Measurements from ENCODE around the gene MRPL50.

The MRPL50 gene

DNA sequence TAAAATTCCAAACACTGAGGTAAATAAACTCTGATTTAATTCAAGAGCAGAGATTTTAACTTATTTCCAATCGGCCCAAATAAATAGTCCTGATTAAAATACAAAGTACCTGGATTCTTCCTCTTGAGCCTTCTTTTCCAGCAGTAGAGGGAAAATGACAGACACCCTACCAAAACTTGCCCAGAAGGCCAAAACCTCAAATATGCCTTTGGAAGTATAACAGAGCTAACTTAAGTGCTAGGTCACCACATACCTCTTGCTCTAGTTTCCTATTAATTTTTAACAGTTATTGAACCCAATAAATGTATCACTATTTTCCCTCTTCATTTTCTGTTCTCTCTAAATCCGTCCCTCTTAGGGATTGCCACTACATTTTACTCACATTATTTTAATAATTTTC, 15.1 kb downstream of the MRPL50 start:
- DNase-seq = no peak
- in situ Hi-C loops (cut with MboI; ENCODE audit: low pct_unique_long_range_greater_than_20kb, low sequenced_read_pairs) = no loop called here

DNA sequence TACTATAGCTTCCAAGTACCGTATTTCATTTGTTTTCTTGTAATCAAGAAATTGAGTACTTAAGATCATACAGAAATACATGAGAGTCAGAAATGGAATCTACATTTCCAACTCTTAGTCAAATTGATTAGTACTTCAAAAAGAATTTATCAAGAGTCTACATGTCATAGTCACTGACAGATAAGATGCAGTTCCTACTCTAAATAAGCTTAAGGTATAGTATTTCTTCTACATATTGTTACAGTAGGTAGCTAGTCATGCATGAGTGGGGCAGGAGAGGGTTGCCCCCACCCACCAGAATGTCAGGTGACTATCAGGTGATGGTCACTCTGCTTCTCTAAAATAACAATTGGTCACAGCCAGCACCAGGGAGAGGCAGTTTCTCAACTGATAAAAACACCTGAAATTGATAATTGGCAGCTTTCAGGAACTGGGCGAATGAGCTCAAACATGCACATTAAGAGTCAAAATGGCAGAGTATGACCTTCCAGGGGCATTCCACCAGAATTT, 16.5 kb downstream of the MRPL50 start:
- no peak for DNase-seq
- in situ Hi-C loops (cut with MboI; ENCODE audit: low pct_unique_long_range_greater_than_20kb, low sequenced_read_pairs) = no loop called here

DNA sequence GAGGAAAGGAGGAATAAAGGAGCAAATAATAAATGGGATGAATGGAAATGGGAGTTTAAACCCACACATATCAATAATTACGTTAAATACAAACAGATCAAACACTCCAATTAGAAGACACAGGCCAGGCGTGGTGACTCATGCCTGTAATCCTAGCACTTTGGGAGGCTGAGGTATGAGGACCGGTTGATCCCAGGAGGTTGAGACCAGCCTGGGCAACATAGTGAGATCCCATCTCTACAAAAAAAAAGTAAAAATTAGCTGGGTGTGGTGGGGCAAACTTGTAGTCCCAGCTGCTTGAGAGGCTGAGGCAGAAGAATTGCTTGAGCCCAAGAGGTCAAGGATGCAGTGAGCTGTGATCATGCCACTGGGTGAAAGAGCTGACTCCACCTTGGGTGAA, 17.3 kb downstream of the MRPL50 start:
- in situ Hi-C loops (cut with MboI; ENCODE audit: low pct_unique_long_range_greater_than_20kb, low sequenced_read_pairs) = no loop called here
- no peak for DNase-seq

DNA sequence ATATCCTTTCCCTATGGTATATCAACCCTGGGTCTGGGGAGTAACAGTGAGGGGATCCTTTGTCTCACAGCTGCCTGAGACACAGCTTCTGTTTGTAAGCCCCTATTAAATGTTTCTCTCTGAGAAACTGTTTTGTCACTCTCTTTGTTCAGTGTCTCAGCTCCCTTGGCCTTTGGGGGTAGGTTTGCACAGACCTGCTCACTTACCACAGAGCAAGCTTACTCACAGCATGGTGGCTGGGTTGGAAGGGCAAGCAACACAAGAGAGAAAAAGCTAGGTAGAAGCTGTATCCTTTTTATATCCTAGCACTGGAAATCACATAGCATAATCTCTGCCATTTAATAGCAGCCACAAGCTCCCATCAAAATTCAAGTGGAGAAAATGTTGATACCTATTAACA, 18.1 kb downstream of the MRPL50 start:
- DNase-seq = no peak
- in situ Hi-C loops (cut with MboI; ENCODE audit: low pct_unique_long_range_greater_than_20kb, low sequenced_read_pairs) = no loop called here

GRCh38 chr9:101376111-101376848, 22.1 kb downstream of the MRPL50 start:
- no peak for DNase-seq
- in situ Hi-C loops (cut with MboI; ENCODE audit: low pct_unique_long_range_greater_than_20kb, low sequenced_read_pairs) = no loop called here

DNA sequence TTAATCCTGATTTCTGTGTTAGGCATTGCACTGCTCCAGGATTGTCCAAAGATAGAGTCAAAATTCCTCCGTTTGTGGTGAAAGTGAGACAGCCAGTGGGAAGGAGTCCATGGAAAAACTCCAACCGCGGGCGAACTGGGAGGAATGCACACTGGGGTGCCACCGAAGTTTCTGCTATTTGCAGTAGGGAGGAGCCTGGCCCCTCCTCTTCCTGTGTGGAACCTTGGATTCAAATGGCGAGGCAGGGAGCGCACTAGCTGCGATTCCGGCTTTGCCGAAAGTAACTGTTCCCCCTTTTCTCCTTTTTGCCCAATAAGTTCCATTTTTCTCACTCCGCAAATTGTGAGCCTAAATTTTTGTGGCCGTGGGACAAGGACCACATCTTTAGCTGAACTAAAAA, 22.9 kb downstream of the MRPL50 start:
- no peak for DNase-seq
- in situ Hi-C loops (cut with MboI; ENCODE audit: low pct_unique_long_range_greater_than_20kb, low sequenced_read_pairs) = no loop called here

DNA sequence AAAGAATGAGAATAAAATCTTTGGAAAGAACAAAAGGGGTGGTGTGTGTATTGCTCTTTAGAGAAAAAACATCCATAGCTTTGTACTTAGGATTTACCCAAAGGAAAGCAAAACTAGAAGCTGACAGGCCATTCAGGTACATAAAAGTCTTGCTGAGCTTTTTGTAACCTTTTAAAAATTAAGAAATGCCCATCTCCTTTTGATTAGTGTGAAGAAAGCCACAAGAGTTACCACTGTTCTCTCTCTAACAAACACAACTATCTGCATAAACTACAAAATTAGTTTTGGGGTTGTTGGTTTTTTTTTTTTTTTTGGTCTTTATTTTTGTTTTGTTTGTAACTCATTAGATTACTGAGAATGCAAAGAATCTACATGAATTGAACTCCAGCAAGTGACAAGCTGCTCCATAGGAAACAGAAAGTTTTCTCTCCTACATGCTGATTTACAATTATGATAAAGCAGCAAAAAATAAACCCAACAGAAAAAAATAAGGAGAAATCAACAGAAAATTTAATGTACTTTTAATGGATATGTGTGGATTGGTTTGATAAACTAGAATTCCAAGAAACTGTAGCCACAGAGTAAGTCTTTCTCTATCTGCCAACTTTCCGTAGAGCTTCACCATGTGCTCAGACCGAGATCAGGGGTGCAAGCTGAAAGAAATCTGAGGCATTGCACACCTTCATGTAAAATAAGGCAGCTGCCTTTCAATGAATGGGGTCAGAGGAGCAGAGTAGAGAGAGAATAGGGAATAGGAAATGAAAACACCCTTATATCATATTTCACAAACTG, 25.9 kb downstream of the MRPL50 start:
- in situ Hi-C loops (cut with MboI; ENCODE audit: low pct_unique_long_range_greater_than_20kb, low sequenced_read_pairs) = no loop called here
- no peak for DNase-seq

DNA sequence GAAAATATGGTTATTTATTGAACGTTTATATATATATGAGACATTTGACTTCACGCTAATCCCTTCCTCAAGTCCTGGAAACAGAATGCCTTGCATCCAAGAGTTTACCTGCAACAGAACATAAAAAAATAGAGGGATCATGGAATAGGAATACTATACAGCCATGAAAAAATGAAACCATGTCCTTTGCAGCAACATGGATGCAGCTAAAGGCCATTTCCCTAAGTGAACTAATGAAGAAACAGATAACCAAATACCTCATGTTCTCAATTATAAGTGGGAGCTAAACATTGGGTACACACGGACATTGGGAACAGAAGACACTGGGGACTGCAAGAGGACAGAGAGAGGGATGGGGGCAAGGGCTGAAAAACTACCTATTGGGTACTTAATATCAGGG, 26.6 kb downstream of the MRPL50 start:
- DNase-seq = no peak
- in situ Hi-C loops (cut with MboI; ENCODE audit: low pct_unique_long_range_greater_than_20kb, low sequenced_read_pairs) = no loop called here

- DNase-seq = no peak
- in situ Hi-C loops (cut with MboI; ENCODE audit: low pct_unique_long_range_greater_than_20kb, low sequenced_read_pairs) = no loop called here
These were observed 28.4 kb downstream of the MRPL50 start for GRCh38 chr9:101369884-101370531.

- DNase-seq = no peak
- in situ Hi-C loops (cut with MboI; ENCODE audit: low pct_unique_long_range_greater_than_20kb, low sequenced_read_pairs) = no loop called here
These were observed 29.1 kb downstream of the MRPL50 start for GRCh38 chr9:101369286-101369685.

- in situ Hi-C loops (cut with MboI; ENCODE audit: low pct_unique_long_range_greater_than_20kb, low sequenced_read_pairs) = no loop called here
- DNase-seq = no peak
These were observed 31.1 kb downstream of the MRPL50 start for GRCh38 chr9:101367323-101367722.

- in situ Hi-C loops (cut with MboI; ENCODE audit: low pct_unique_long_range_greater_than_20kb, low sequenced_read_pairs) = no loop called here
- DNase-seq = no peak
These were observed 32.2 kb downstream of the MRPL50 start for GRCh38 chr9:101366038-101366756.

GRCh38 chr9:101365181-101365580, 33.2 kb downstream of the MRPL50 start:
- no peak for DNase-seq
- in situ Hi-C loops (cut with MboI; ENCODE audit: low pct_unique_long_range_greater_than_20kb, low sequenced_read_pairs) = no loop called here

- in situ Hi-C loops (cut with MboI; ENCODE audit: low pct_unique_long_range_greater_than_20kb, low sequenced_read_pairs) = no loop called here
These were observed 36.0 kb downstream of the MRPL50 start for GRCh38 chr9:101362450-101362849.

DNA sequence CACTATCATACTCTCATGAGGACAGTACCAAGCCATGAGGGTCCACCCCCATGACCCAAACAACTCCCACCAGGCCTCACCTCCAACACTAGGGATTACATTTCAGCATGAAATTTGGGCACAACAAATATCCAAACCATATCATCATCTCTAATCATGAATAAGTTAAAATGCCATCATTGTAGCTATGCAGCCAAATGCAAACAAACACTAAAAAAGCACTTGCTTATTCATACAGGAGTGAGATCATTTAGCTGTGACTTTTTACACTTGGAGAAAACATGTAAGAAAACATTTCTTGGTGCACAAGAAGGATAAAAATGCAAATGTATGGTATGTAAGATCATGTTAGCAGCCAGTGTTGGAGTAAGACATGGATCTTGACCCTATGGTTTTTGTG, 37.8 kb downstream of the MRPL50 start:
- in situ Hi-C loops (cut with MboI; ENCODE audit: low pct_unique_long_range_greater_than_20kb, low sequenced_read_pairs) = no loop called here
- no peak for DNase-seq

More at GRCh38 chr9:101362450-101362849, 36.0 kb downstream of the MRPL50 start:
- no peak for DNase-seq

- DNase-seq = no peak
- in situ Hi-C loops (cut with MboI; ENCODE audit: low pct_unique_long_range_greater_than_20kb, low sequenced_read_pairs) = no loop called here
These were observed 38.7 kb downstream of the MRPL50 start for GRCh38 chr9:101359679-101360078.

- no peak for DNase-seq
- in situ Hi-C loops (cut with MboI; ENCODE audit: low pct_unique_long_range_greater_than_20kb, low sequenced_read_pairs) = no loop called here
These were observed 41.8 kb downstream of the MRPL50 start for GRCh38 chr9:101356619-101357018.

DNA sequence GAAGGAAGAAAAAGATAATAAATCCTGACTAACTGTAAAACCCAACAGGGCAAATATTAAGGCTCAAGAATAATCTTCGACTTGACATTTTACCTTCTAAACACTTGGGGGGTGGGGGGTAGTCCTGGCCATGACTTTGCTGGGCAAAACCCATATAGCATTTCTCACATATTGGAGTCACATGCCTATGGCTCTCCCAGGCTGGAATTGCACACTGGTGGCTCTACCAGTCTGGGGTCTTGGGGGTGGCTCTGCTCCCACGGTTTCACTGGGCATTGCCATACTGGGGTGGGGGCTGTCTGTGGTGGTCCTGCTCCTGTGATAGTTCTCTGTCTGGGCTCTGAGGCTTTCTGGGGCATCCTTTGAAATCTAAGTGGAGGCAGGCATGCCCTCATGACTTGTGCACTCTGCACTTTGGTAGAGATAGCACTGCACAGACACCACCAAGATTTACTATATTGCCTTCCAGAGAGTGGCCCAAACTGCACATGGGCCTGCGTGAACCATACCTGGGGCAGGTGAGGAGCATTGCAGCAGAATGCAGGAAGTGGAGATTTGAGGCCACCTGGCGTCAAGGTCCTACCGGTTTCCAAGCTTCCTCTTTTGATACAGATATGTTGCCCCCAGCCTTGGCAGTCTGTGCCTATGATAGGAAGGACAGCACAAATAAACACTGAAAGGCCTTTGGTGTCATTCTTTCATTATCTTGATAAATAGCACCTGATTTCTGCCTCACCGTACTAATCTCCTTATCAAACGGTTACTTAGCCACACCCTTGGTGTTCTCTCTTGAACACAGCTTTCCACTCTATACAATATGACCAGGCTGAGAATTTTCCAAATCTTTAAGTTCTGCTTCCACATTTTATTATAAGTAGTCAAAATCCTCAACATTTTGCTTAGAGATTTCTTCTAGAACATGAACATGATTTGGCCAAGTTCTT, 43.4 kb downstream of the MRPL50 start:
- DNase-seq = no peak
- in situ Hi-C loops (cut with MboI; ENCODE audit: low pct_unique_long_range_greater_than_20kb, low sequenced_read_pairs) = no loop called here

Data from KBM-7 (cell line).